Neural cell (in vitro differentiated cells): ENCODE measurements around the gene ORM2. TPM values are rescaled to one million over a fixed set of nuclear protein-coding genes. Genes with fewer than 3 reads are reported as not detected.

Source experiments
- H2AFZ ChIP-seq: fragments of 200-600, 300-800 bp; sonication (generic), shearing (Covaris generic); 2 replicates; pipeline ENCODE4 v1.6.0; 2014; ENCODE audit warnings: low read depth, mild to moderate bottlenecking, antibody characterized with exemption, low read length, moderate library complexity
- H3F3A ChIP-seq: fragments of 200-600 bp; shearing (Covaris generic); 2 replicates; pipeline ENCODE4 v1.6.1; 2016; ENCODE audit warnings: mild to moderate bottlenecking, moderate library complexity, mixed read lengths, antibody characterized with exemption, low read length; ENCODE audit not compliant: insufficient read depth, poor library complexity, severe bottlenecking
- H3K27ac ChIP-seq: fragments of 200-600, 300-800 bp; sonication (generic), shearing (Covaris generic); 2 replicates; pipeline ENCODE4 v1.5.1; 2014; ENCODE audit warnings: mild to moderate bottlenecking, low read length, moderate library complexity
- H3K27me3 ChIP-seq: fragments of 300-800, 200-600 bp; sonication (generic), shearing (Covaris generic); 2 replicates; pipeline ENCODE4 v1.6.0; 2014; ENCODE audit warnings: mild to moderate bottlenecking, low read depth, low read length, moderate library complexity; ENCODE audit not compliant: insufficient read depth
- H3K36me3 ChIP-seq: fragments of 300-800, 200-600 bp; sonication (generic), shearing (Covaris generic); 2 replicates; pipeline ENCODE4 v1.5.1; 2014; ENCODE audit warnings: mild to moderate bottlenecking, antibody characterized with exemption, low read length, moderate library complexity; ENCODE audit not compliant: insufficient read depth
- H3K4me2 ChIP-seq: fragments of 300-800, 200-600 bp; sonication (generic), shearing (Covaris generic); 2 replicates; pipeline ENCODE4 v1.6.0; 2014; ENCODE audit warnings: mild to moderate bottlenecking, low read length
- H3K4me3 ChIP-seq: fragments of 300-800, 200-600 bp; sonication (generic), shearing (Covaris generic); 2 replicates; pipeline ENCODE4 v1.5.1; 2014; ENCODE audit warnings: mild to moderate bottlenecking, low read length, moderate library complexity
- H3K79me2 ChIP-seq: fragments of 200-600 bp; shearing (Covaris generic); replicated peaks from 2 replicates; pipeline ENCODE4 v1.6.0; 2014; ENCODE audit warnings: mild to moderate bottlenecking, low read length, moderate library complexity; ENCODE audit not compliant: insufficient read depth
- H3K9ac ChIP-seq: fragments of 300-800, 200-600 bp; sonication (generic), shearing (Covaris generic); 2 replicates; pipeline ENCODE4 v1.6.1; 2016; ENCODE audit warnings: mild to moderate bottlenecking, low read length, mixed read lengths
- H3K9me2 ChIP-seq: fragments of 200-600 bp; shearing (Covaris generic); 2 replicates; pipeline ENCODE4 v1.6.1; 2016; ENCODE audit warnings: mild to moderate bottlenecking, low read length, mixed read lengths; ENCODE audit not compliant: insufficient read depth
- H3K9me3 ChIP-seq: fragments of 200-600, 300-800 bp; sonication (generic), shearing (Covaris generic); 2 replicates; pipeline ENCODE4 v1.6.1; 2016; ENCODE audit warnings: mild to moderate bottlenecking, mixed run types, low read length, moderate library complexity, mixed read lengths
- H4K20me1 ChIP-seq: fragments of 200-600 bp; shearing (Covaris generic); 2 replicates; pipeline ENCODE4 v1.6.1; 2016; ENCODE audit warnings: mild to moderate bottlenecking, mixed run types; ENCODE audit not compliant: insufficient read depth
- CTCF ChIP-seq: fragments of 450-650 bp; IDR thresholded peaks from 2 replicates; pipeline ENCODE4 v1.5.1; 2014; ENCODE audit warnings: antibody characterized with exemption, mild to moderate bottlenecking, moderate library complexity; ENCODE audit not compliant: poor library complexity, severe bottlenecking
- EP300 ChIP-seq: fragments of 450-650 bp; conservative IDR thresholded peaks from 2 replicates; pipeline ENCODE4 v1.6.1; 2014; ENCODE audit warnings: antibody characterized with exemption, mild to moderate bottlenecking, moderate library complexity; ENCODE audit not compliant: poor library complexity, severe bottlenecking
- EZH2 ChIP-seq: fragments of 200-600, 300-800 bp; shearing (Covaris generic), sonication (generic); IDR thresholded peaks from 2 replicates; pipeline ENCODE4 v1.6.1; 2014; ENCODE audit warnings: antibody characterized with exemption, low read length, borderline replicate concordance, mild to moderate bottlenecking; ENCODE audit not compliant: insufficient read depth, poor library complexity, severe bottlenecking
- MXI1 ChIP-seq: fragments of 450-650 bp; conservative IDR thresholded peaks from 2 replicates; pipeline ENCODE4 v1.6.1; 2014; ENCODE audit warnings: antibody characterized with exemption, mild to moderate bottlenecking; ENCODE audit not compliant: poor library complexity, severe bottlenecking
- POLR2AphosphoS5 ChIP-seq: IDR thresholded peaks from 2 replicates; pipeline ENCODE4 v1.6.1; 2012
- RAD21 ChIP-seq: fragments of 450-650 bp; conservative IDR thresholded peaks from 2 replicates; pipeline ENCODE4 v1.6.1; 2014; ENCODE audit warnings: antibody characterized with exemption, mild to moderate bottlenecking, moderate library complexity
- SMC3 ChIP-seq: fragments of 450-650 bp; conservative IDR thresholded peaks from 2 replicates; pipeline ENCODE4 v1.6.1; 2014; ENCODE audit warnings: antibody characterized with exemption, mild to moderate bottlenecking, moderate library complexity; ENCODE audit not compliant: poor library complexity
- TAF1 ChIP-seq: IDR thresholded peaks from 2 replicates; pipeline ENCODE4 v1.6.1; 2012; ENCODE audit warnings: low read depth
- polyA plus RNA-seq: library from polyadenylated mRNA; depleted of rRNA; stranded (reverse); fragments of >200 nt; gene quantifications from 2 replicates; pipeline ENCODE4 v1.2.3, GENCODE V29; 2014
- TF ChIP-seq, protein P1 (sequence below): IDR thresholded peaks from 2 replicates; pipeline ENCODE4 v1.6.1; 2012; ENCODE audit warnings: borderline replicate concordance

Gene ORM2
- polyA plus RNA-seq, 1 donor from 2014 or later = not detected

- no peaks in the 10 kb centered on the region for H3K9me2 ChIP-seq
- no peaks in the 10 kb centered on the region for H3F3A ChIP-seq
- H3K4me3 ChIP-seq = no peak overlapping the region
- no peaks in the 10 kb centered on the region for H3K79me2 ChIP-seq
- no peaks in the 10 kb centered on the region for H3K27me3 ChIP-seq
- H3K36me3 ChIP-seq = no peaks in the 10 kb centered on the region
- H2AFZ ChIP-seq = no peak overlapping the region
- H3K9ac ChIP-seq = no peak overlapping the region
- no peak overlapping the region for H3K27ac ChIP-seq
- TF ChIP-seq CTCF (no peak), RAD21 (no peak), SMC3 (no peak), EP300 (no peak), POLR2AphosphoS5 (no peak), MXI1 (no peak), TAF1 (no peak), EZH2 (no peak)
- TF ChIP-seq, protein P1, sequence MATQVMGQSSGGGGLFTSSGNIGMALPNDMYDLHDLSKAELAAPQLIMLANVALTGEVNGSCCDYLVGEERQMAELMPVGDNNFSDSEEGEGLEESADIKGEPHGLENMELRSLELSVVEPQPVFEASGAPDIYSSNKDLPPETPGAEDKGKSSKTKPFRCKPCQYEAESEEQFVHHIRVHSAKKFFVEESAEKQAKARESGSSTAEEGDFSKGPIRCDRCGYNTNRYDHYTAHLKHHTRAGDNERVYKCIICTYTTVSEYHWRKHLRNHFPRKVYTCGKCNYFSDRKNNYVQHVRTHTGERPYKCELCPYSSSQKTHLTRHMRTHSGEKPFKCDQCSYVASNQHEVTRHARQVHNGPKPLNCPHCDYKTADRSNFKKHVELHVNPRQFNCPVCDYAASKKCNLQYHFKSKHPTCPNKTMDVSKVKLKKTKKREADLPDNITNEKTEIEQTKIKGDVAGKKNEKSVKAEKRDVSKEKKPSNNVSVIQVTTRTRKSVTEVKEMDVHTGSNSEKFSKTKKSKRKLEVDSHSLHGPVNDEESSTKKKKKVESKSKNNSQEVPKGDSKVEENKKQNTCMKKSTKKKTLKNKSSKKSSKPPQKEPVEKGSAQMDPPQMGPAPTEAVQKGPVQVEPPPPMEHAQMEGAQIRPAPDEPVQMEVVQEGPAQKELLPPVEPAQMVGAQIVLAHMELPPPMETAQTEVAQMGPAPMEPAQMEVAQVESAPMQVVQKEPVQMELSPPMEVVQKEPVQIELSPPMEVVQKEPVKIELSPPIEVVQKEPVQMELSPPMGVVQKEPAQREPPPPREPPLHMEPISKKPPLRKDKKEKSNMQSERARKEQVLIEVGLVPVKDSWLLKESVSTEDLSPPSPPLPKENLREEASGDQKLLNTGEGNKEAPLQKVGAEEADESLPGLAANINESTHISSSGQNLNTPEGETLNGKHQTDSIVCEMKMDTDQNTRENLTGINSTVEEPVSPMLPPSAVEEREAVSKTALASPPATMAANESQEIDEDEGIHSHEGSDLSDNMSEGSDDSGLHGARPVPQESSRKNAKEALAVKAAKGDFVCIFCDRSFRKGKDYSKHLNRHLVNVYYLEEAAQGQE = no peak
- H4K20me1 ChIP-seq = no peaks in the 10 kb centered on the region
- H3K9me3 ChIP-seq = no peaks in the 10 kb centered on the region
- no peak overlapping the region for H3K4me2 ChIP-seq
Measured at GRCh38 chr9:114287763-114288192, 41.9 kb upstream of the ORM2 start.

DNA sequence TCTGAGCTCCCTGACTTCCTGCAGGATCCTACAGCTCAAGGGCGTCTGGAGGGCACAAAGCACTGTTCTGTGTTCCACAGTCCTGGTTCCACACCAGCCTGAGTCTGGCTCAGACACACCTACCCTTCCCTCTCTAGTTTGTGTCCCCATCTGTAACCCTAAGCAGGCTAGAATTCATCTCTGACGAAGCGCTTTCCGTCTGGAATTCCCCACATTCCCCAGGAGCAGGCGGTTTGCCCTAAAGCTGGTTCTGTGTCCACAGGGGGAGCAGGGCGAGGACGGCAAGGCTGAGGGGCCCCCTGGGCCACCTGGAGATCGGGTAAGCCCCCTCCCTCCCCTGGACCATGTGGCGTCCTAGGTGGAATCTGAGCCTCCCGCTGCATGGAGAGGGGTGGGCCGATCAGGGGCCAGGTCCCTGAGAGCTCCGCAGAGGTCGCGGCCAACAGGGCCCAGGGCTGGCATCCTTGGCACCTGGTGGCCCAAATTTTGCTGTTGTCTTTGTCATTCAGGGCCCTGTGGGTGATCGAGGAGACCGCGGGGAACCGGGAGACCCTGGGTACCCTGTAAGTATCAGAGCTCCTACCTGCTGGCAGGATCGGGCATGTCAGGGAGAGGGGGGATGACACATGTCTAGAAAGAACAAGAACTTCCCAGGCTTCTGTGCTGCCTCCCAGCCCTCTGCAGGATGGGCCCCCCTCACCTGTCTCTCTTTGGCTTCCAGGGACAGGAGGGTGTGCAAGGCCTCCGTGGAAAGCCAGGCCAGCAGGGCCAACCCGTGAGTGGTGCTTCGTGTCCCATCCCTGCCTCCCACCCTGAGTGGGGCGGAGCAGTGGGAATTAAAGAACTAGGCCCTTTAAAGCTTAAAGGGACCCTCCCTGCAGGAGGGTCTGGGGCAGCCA is 41.2 kb upstream of the ORM2 start:
- Histone ChIP-seq H3K27me3 (no peaks in the 10 kb centered on the region), H3K79me2 (no peaks in the 10 kb centered on the region), H2AFZ (no peak overlapping the region), H3K36me3 (no peaks in the 10 kb centered on the region), H3K4me2 (no peak overlapping the region), H4K20me1 (no peaks in the 10 kb centered on the region), H3K9ac (no peak overlapping the region), H3K9me3 (no peaks in the 10 kb centered on the region), H3F3A (no peaks in the 10 kb centered on the region), H3K27ac (no peak overlapping the region), H3K4me3 (no peak overlapping the region), H3K9me2 (no peaks in the 10 kb centered on the region)
- TF ChIP-seq RAD21 = no peak
- no peak for TF ChIP-seq EP300
- no peak for TF ChIP-seq TAF1
